ENCODE measurements around the gene UST.

DNA sequence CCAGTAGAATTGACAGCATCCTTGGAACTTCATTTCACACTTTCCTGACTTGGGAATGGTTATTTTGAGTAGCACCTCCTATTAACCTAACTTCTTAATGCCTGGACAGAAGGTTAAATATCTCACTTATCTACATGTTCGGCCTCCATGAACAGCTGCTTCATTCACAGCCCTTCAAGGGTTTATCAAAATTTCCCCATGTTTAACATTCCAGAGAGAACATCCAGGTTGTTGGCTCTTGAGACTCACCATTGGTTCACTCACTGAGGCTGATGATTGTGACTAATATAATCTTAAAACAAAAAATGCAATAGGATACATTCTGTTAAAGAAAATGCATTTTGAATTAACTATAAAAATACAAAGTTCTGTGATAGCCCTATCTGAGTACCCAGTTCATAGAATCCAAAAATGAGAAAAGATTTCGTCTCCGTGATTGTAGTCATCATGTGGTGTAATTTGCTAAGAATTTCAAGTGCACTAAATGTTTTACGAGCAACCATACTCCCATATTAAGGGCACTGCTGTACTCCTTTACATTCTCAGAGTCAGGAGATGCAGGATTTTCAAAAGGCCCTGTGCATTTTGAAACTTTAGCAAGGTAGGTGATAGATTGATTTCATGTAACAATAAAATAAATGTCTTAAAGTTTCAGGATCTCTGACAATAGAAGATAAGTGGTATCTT lies 310.1 kb downstream of the UST start:
- TF ChIP-seq, protein P1, sequence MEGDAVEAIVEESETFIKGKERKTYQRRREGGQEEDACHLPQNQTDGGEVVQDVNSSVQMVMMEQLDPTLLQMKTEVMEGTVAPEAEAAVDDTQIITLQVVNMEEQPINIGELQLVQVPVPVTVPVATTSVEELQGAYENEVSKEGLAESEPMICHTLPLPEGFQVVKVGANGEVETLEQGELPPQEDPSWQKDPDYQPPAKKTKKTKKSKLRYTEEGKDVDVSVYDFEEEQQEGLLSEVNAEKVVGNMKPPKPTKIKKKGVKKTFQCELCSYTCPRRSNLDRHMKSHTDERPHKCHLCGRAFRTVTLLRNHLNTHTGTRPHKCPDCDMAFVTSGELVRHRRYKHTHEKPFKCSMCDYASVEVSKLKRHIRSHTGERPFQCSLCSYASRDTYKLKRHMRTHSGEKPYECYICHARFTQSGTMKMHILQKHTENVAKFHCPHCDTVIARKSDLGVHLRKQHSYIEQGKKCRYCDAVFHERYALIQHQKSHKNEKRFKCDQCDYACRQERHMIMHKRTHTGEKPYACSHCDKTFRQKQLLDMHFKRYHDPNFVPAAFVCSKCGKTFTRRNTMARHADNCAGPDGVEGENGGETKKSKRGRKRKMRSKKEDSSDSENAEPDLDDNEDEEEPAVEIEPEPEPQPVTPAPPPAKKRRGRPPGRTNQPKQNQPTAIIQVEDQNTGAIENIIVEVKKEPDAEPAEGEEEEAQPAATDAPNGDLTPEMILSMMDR (IDR thresholded peaks at IDR 0.05): no peak
- TF ChIP-seq EZH2 (IDR thresholded peaks at IDR 0.05): no peak
